K562 (cell line): Measurements from ENCODE around the gene GRIK3. TPM values are rescaled to one million over a fixed set of nuclear protein-coding genes. Genes with fewer than 3 reads are reported as not detected.

Experiments used
- ATAC-seq: fragments of 200-7000 bp; cut with Tn5 transposase; 3 replicates; pipeline ENCODE4 v1.9.1; 2020; ENCODE audit warnings: moderate library complexity
- BruUV-seq: library from RNA; stranded (reverse); fragments of 400-500 nt; replicated peaks from 2 replicates; lab custom pipeline; 2021; lab: Mats Ljungman, UMichigan
- CTCF ChIA-PET: fragments of 300-600 bp; formaldehyde crosslinking; extraction: SDS; loops from one replicate; lab custom pipeline; 2021; ENCODE audit warnings: low intra/inter-chr PET ratio; lab: Yijun Ruan, JAX
- POLR2A ChIA-PET: fragments of 300-600, 350-650 bp; sonication (Branson Sonifier 250); formaldehyde crosslinking; extraction: SDS; loops from one replicate; lab custom pipeline; 2021; ENCODE audit warnings: antibody characterized with exemption, inconsistent platforms; lab: Yijun Ruan, JAX
- DNase-seq, 4 experiments: peaks; one replicate each; pipeline versions ENCODE4 v3.0.0 to v3.0.0-alpha.2; 2011 to 2018; ENCODE audit warnings: low spot score in 3 of 4, mixed read lengths in 3 of 4; ENCODE audit errors: extremely low read depth in 1 of 4
- FAIRE-seq: peaks from 2 replicates; lab custom pipeline; 2011; peaks lifted over from hg19 to GRCh38; lab: Jason Lieb, UNC
- H2AFZ ChIP-seq: 2 replicates; pipeline ENCODE4 v1.6.0; 2011; ENCODE audit warnings: low read depth, low read length, control low read depth, inconsistent platforms
- H3K27ac ChIP-seq: fragments of 200-600 bp; 3 replicates; pipeline ENCODE4 v1.8.0; 2011; ENCODE audit warnings: low read depth, mild to moderate bottlenecking, control low read depth, inconsistent platforms, low read length, moderate library complexity, mixed read lengths; ENCODE audit errors: extremely low read depth
- H3K27me3 ChIP-seq, 2 experiments: fragments of 300-600 bp in 1 of 2; 2 replicates in 1 of 2; 3 replicates in 1 of 2; pipeline versions ENCODE4 v1.6.0 to v1.8.0; 2011; ENCODE audit warnings: inconsistent platforms in 2 of 2, low read length in 2 of 2, mild to moderate bottlenecking in 1 of 2, mixed read lengths in 1 of 2, moderate library complexity in 1 of 2; ENCODE audit not compliant: control insufficient read depth in 2 of 2, insufficient read depth in 2 of 2
- H3K36me3 ChIP-seq: fragments of 300-600 bp; 3 replicates; pipeline ENCODE4 v1.8.0; 2011; ENCODE audit warnings: mild to moderate bottlenecking, low read length, inconsistent platforms; ENCODE audit not compliant: control insufficient read depth, insufficient read depth
- H3K4me1 ChIP-seq, 2 experiments: fragments of 200-600 bp in 1 of 2; replicated peaks in 1 of 2; 2 replicates in 1 of 2; 3 replicates in 1 of 2; pipeline versions ENCODE4 v1.5.1 to v1.8.0; 2011; ENCODE audit warnings: inconsistent platforms in 2 of 2, low read length in 2 of 2, mild to moderate bottlenecking in 1 of 2, mixed read lengths in 1 of 2, moderate library complexity in 1 of 2; ENCODE audit not compliant: control insufficient read depth in 2 of 2, insufficient read depth in 2 of 2
- H3K4me2 ChIP-seq: 2 replicates; pipeline ENCODE4 v1.6.1; 2011; ENCODE audit warnings: low read length, control low read depth, inconsistent platforms, mixed read lengths; ENCODE audit not compliant: insufficient read depth
- H3K4me3 ChIP-seq: fragments of 200-600 bp; sonication (generic), shearing (Covaris generic); 2 replicates; pipeline ENCODE4 v1.5.1; 2016; ENCODE audit warnings: control low read depth, inconsistent platforms
- H3K79me2 ChIP-seq: fragments of 200-600 bp; 3 replicates; pipeline ENCODE4 v1.8.0; 2011; ENCODE audit warnings: low read length, inconsistent platforms; ENCODE audit not compliant: control insufficient read depth, insufficient read depth
- H3K9ac ChIP-seq, 2 experiments: 2 replicates each; pipeline versions ENCODE4 v1.6.0 to v1.6.1; 2011; ENCODE audit warnings: low read depth in 2 of 2, low read length in 2 of 2, control low read depth in 1 of 2, inconsistent platforms in 1 of 2, mild to moderate bottlenecking in 1 of 2, mixed read lengths in 1 of 2; ENCODE audit not compliant: insufficient read depth in 1 of 2
- H3K9me1 ChIP-seq: one replicate; pipeline ENCODE4 v1.6.0; 2011; ENCODE audit warnings: inconsistent platforms, mild to moderate bottlenecking, low read length, moderate library complexity; ENCODE audit not compliant: control insufficient read depth, insufficient read depth
- H3K9me3 ChIP-seq: replicated peaks from 2 replicates; pipeline ENCODE4 v1.5.1; 2011; ENCODE audit warnings: low read depth, low read length, inconsistent platforms; ENCODE audit not compliant: control insufficient read depth, insufficient read depth
- H4K20me1 ChIP-seq: replicated peaks from 2 replicates; pipeline ENCODE4 v1.6.1; 2011; ENCODE audit warnings: low read length, inconsistent platforms, mixed read lengths; ENCODE audit not compliant: control insufficient read depth, insufficient read depth
- AFF4 ChIP-seq: sonication (generic); formaldehyde crosslinking; IDR thresholded peaks from 2 replicates; pipeline ENCODE4 v1.8.0; 2023; ENCODE audit warnings: mild to moderate bottlenecking, missing genetic modification reagents
- BDP1 ChIP-seq: IDR thresholded peaks from 3 replicates; pipeline ENCODE4 v1.6.1; 2011; ENCODE audit not compliant: insufficient read length, insufficient read depth
- CAMTA2 ChIP-seq: fragments of 250-450 bp; sonication (Bioruptor Pico); conservative IDR thresholded peaks from 2 replicates; pipeline ENCODE4 v1.5.1; 2022
- FOXK1 ChIP-seq: sonication (generic); formaldehyde crosslinking; IDR thresholded peaks from 2 replicates; pipeline ENCODE4 v1.8.0; 2022; ENCODE audit warnings: missing genetic modification reagents, mild to moderate bottlenecking, borderline replicate concordance
- FOXK2 ChIP-seq, 2 experiments: fragments of 450-650 bp; IDR thresholded peaks in 1 of 2; conservative IDR thresholded peaks in 1 of 2; 2 replicates each; pipeline ENCODE4 v1.6.1; 2016; ENCODE audit warnings: low read depth in 2 of 2, mild to moderate bottlenecking in 1 of 2
- HMG20A ChIP-seq: fragments of 450-650 bp; formaldehyde crosslinking; conservative IDR thresholded peaks from 2 replicates; pipeline ENCODE4 v1.4.0; 2020; ENCODE audit warnings: mild to moderate bottlenecking, mixed read lengths
- HOMEZ ChIP-seq: fragments of 250-450 bp; sonication (Bioruptor Pico); IDR thresholded peaks from 2 replicates; pipeline ENCODE4 v1.4.0; 2020; ENCODE audit warnings: mild to moderate bottlenecking, moderate library complexity
- IFI16 ChIP-seq: fragments of 250-450 bp; sonication (Bioruptor Pico); IDR thresholded peaks from 2 replicates; pipeline ENCODE4 v2.1.2; 2022; ENCODE audit warnings: mild to moderate bottlenecking, inconsistent platforms
- MCM7 ChIP-seq, 2 experiments: fragments of 450-650 bp; IDR thresholded peaks; 2 replicates each; pipeline ENCODE4 v1.6.1; 2016 to 2018
- MLX ChIP-seq, 2 experiments: fragments of 450-650 bp in 1 of 2; sonication (generic) in 1 of 2; formaldehyde crosslinking; conservative IDR thresholded peaks; 2 replicates each; pipeline versions ENCODE4 v1.4.0 to v1.8.1; 2020 to 2022; ENCODE audit warnings: mild to moderate bottlenecking in 1 of 2, missing genetic modification reagents in 1 of 2
- SETDB1 ChIP-seq: IDR thresholded peaks from one replicate; pipeline ENCODE4 v1.6.1; 2012; ENCODE audit warnings: low read length, control low read depth, inconsistent platforms
- SMARCA4 ChIP-seq: fragments of 450-650 bp; IDR thresholded peaks from 2 replicates; pipeline ENCODE4 v1.6.1; 2016
- SMARCC2 ChIP-seq: fragments of 450-650 bp; IDR thresholded peaks from 2 replicates; pipeline ENCODE4 v1.6.1; 2017; ENCODE audit warnings: antibody characterized with exemption, moderate library complexity, mild to moderate bottlenecking, low read depth
- SMARCE1 ChIP-seq: fragments of 450-650 bp; IDR thresholded peaks from 2 replicates; pipeline ENCODE4 v1.7.1; 2016; ENCODE audit warnings: mild to moderate bottlenecking
- ZNF184 ChIP-seq: sonication (generic); formaldehyde crosslinking; IDR thresholded peaks from 2 replicates; pipeline ENCODE4 v1.5.0; 2020; ENCODE audit warnings: missing genetic modification reagents
- ZNF436 ChIP-seq: fragments of 250-450, 450-650 bp; sonication (Bioruptor Pico); formaldehyde crosslinking; IDR thresholded peaks from 2 replicates; pipeline ENCODE4 v1.7.0; 2020; ENCODE audit warnings: mild to moderate bottlenecking
- ZNF589 ChIP-seq: fragments of 200-800 bp; sonication (Bioruptor generic); IDR thresholded peaks from 2 replicates; pipeline ENCODE4 v1.6.1; 2016; ENCODE audit warnings: low read depth, missing genetic modification characterization, missing compliant biosample characterization
- ZNF699 ChIP-seq: fragments of 250-450 bp; sonication (Bioruptor Pico); IDR thresholded peaks from 2 replicates; pipeline ENCODE4 v1.8.0; 2021; ENCODE audit warnings: mild to moderate bottlenecking, moderate library complexity; ENCODE audit not compliant: insufficient replicate concordance
- ZNF830 ChIP-seq: fragments of 250-450 bp; sonication (Bioruptor Pico); IDR thresholded peaks from 2 replicates; pipeline ENCODE4 v1.5.0; 2021; ENCODE audit warnings: mild to moderate bottlenecking
- WGBS: fragments of 100-300 bp; shearing (Covaris generic); methylation state at CpG from one replicate; pipeline ENCODE4 v1.1.6; 2016; ENCODE audit warnings: low coverage, mixed read lengths; ENCODE audit not compliant: insufficient coverage; ENCODE audit errors: missing lambda C conversion rate; 5-methylcytosine and 5-hydroxymethylcytosine counted together
- in situ Hi-C: fragments of 300-500 bp; cut with MboI; formaldehyde crosslinking; loops from 4 replicates; pipeline ENCODE4 v1.15.0; 2018; ENCODE audit warnings: inconsistent platforms, mixed read lengths
- intact Hi-C: fragments of 100-400 bp; cut with micrococcal nuclease; formaldehyde crosslinking; loops from 2 replicates; pipeline ENCODE4 v1.14.2; 2022
- polyA plus RNA-seq, 8 experiments: library from polyadenylated mRNA; depleted of rRNA in 4 of 8; stranded (reverse) in 5 of 8; unstranded in 3 of 8; fragments of >200 nt; fragmentation: Nextera tagmentation in 2 of 8; fragmentation: Illumina TruSeq in 1 of 8; extraction: Ambion mirVana in 2 of 8; extraction: Trizol in 1 of 8; gene quantifications; 2 replicates each; pipeline versions ENCODE4 v1.2.1 to v1.2.3, GENCODE V29; 2011 to 2014; ENCODE audit warnings: inconsistent platforms in 1 of 8, missing spikeins in 1 of 8
- total RNA-seq, 7 experiments: library from RNA; depleted of rRNA in 6 of 7; stranded (reverse); fragments of >200 nt in 6 of 7; fragmentation: Illumina TruSeq in 2 of 7; extraction: Trizol in 2 of 7; gene quantifications; 2 replicates each; pipeline versions ENCODE4 v1.2.1 to v1.2.3, GENCODE V29; 2011 to 2021; ENCODE audit warnings: low replicate concordance in 1 of 7

GRIK3 gene
- total and polyA plus RNA-seq, 9 of the 15 experiments (the other 6 are each of a cell fraction or from before 2014, with no cell fraction given), result not detected

- H3K9me1 ChIP-seq, result no peaks in the 10 kb centered on the region
- H3K36me3 ChIP-seq, result no peaks in the 10 kb centered on the region
- no peaks in the 10 kb centered on the region for H3K9me3 ChIP-seq
- BruUV-seq, result no TSS peak
- DNase-seq (no peak), ATAC-seq (no peak), FAIRE-seq (no peak)
- no peak overlapping the region for H2AFZ ChIP-seq
- no peak overlapping the region for H3K9ac ChIP-seq
- no peak for TF ChIP-seq BDP1
- no peak for TF ChIP-seq CAMTA2
- no peak for TF ChIP-seq FOXK1
- TF ChIP-seq ZNF589 (CRISPR knock-in tag), result no peak
- no peak for TF ChIP-seq AFF4 (CRISPR knock-in tag)
- no peak for TF ChIP-seq SETDB1
- no peak for TF ChIP-seq ZNF830 (CRISPR knock-in tag)
- TF ChIP-seq ZNF436 (CRISPR knock-in tag), result no peak
- TF ChIP-seq FOXK2 (conservative IDR thresholded peaks at IDR 0.05 in 1 of 2, IDR thresholded peaks at IDR 0.05 in 1 of 2; ENCODE audit: low read depth in 2 of 2), result no peak
- no peak for TF ChIP-seq HMG20A
- no peak for TF ChIP-seq SMARCE1
- TF ChIP-seq ZNF184 (CRISPR knock-in tag), result no peak
- TF ChIP-seq MCM7 (IDR thresholded peaks at IDR 0.05), result no peak
- TF ChIP-seq SMARCA4, result no peak
- TF ChIP-seq SMARCC2, result no peak
- no peak for TF ChIP-seq MLX (CRISPR knock-in tag; conservative IDR thresholded peaks at IDR 0.05)
- no peak for TF ChIP-seq ZNF699 (CRISPR knock-in tag)
- no peak for TF ChIP-seq IFI16 (CRISPR knock-in tag)
- TF ChIP-seq HOMEZ (CRISPR knock-in tag), result no peak
- intact Hi-C loops (no loop called here), in situ Hi-C loops (no loop called here)
- H3K79me2 ChIP-seq, result no peaks in the 10 kb centered on the region
- H4K20me1 ChIP-seq, result no peaks in the 10 kb centered on the region
- no peak overlapping the region for H3K27ac ChIP-seq
- 0 out of 5 replicates have a peak, but pooled peaks cover 0 to 5% of the 10 kb centered on the region in 2 experiments for H3K27me3 ChIP-seq
- CTCF ChIA-PET, result no interaction called here
- WGBS, result 0% methylated on average over 3 of the region's 3 CpGs
- H3K4me1 ChIP-seq, result no peaks in the 10 kb centered on the region
- H3K4me3 ChIP-seq, result no peak overlapping the region
- no peak overlapping the region for H3K4me2 ChIP-seq
- POLR2A ChIA-PET, result no interaction called here
Observed at GRCh38 chr1:36894824-36895223, 139.5 kb downstream of the GRIK3 start.
